HCT116 (cell line): ENCODE results near the gene ARSG. TPM values are rescaled to one million over a fixed set of nuclear protein-coding genes. Genes with fewer than 3 reads are reported as not detected.

Experiments
- CTCF ChIP-seq, 3 experiments: fragments of 200-600 bp in 1 of 3; sonication (generic) in 1 of 3; IDR thresholded peaks in 2 of 3; conservative IDR thresholded peaks in 1 of 3; 2 replicates each; pipeline ENCODE4 v1.5.1; 2012 to 2017; ENCODE audit warnings: low read depth in 2 of 3, low read length in 2 of 3, antibody characterized with exemption in 1 of 3, borderline replicate concordance in 1 of 3, control low read depth in 1 of 3, mild to moderate bottlenecking in 1 of 3, mixed read lengths in 1 of 3, mixed run types in 1 of 3, moderate library complexity in 1 of 3; ENCODE audit not compliant: insufficient read depth in 1 of 3
- EGR1 ChIP-seq: IDR thresholded peaks from 2 replicates; pipeline ENCODE4 v1.6.1; 2012; ENCODE audit warnings: low read depth
- POLR2AphosphoS5 ChIP-seq: IDR thresholded peaks from 2 replicates; pipeline ENCODE4 v1.6.1; 2011; ENCODE audit warnings: mild to moderate bottlenecking, low read depth, low read length, moderate library complexity
- RAD21 ChIP-seq: IDR thresholded peaks from 2 replicates; pipeline ENCODE4 v1.6.1; 2012; ENCODE audit warnings: low read depth, mild to moderate bottlenecking
- REST ChIP-seq: IDR thresholded peaks from 2 replicates; pipeline ENCODE4 v1.6.1; 2012; ENCODE audit warnings: low read depth
- SIN3A ChIP-seq: IDR thresholded peaks from 2 replicates; pipeline ENCODE4 v1.6.1; 2012; ENCODE audit warnings: low read depth
- SP1 ChIP-seq: IDR thresholded peaks from 2 replicates; pipeline ENCODE4 v1.6.1; 2012; ENCODE audit warnings: low read depth
- total RNA-seq: library from RNA; stranded (reverse); gene quantifications from one replicate; pipeline ENCODE4 v1.2.1, GENCODE V29; 2021; ENCODE audit not compliant: unreplicated experiment
- TF ChIP-seq, protein P1 (sequence below): IDR thresholded peaks from 2 replicates; pipeline ENCODE4 v1.6.1; 2012

The ARSG gene
- total RNA-seq, 1 experiment from 2014 or later: 17.1 TPM

GRCh38 chr17:68449021-68449739 lies 157.9 kb downstream of the ARSG start (continued):
- no peak for TF ChIP-seq REST
- no peak for TF ChIP-seq RAD21
- no peak for TF ChIP-seq POLR2AphosphoS5
- no peak for TF ChIP-seq CTCF (IDR thresholded peaks at IDR 0.05 in 2 of 3, conservative IDR thresholded peaks at IDR 0.05 in 1 of 3; ENCODE audit: borderline replicate concordance in 1 of 3, insufficient read depth in 1 of 3, low read depth in 2 of 3, low read length in 2 of 3)
- TF ChIP-seq SP1: no peak
- no peak; the same call in 1 of the 2 replicates for TF ChIP-seq SIN3A
- TF ChIP-seq, protein P1, sequence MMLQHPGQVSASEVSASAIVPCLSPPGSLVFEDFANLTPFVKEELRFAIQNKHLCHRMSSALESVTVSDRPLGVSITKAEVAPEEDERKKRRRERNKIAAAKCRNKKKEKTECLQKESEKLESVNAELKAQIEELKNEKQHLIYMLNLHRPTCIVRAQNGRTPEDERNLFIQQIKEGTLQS: no peak
- no peak for TF ChIP-seq EGR1
